Activated naive CD4-positive, alpha-beta T cell treated with Interleukin-2 at 50 U/mL for 16 hours (primary cell): ENCODE data around the gene CBX2.

Source experiments
- DNase-seq: peaks from one replicate; pipeline ENCODE4 v3.0.0-alpha.2; 2020

The CBX2 gene

GRCh38 chr17:79801156-79802038, 23.4 kb downstream of the CBX2 start:
- no peak for DNase-seq

GRCh38 chr17:79802039-79802735, 24.2 kb downstream of the CBX2 start:
- DNase-seq, result no peak

- no peak for DNase-seq
Measured at GRCh38 chr17:79802736-79803420, 24.9 kb downstream of the CBX2 start.

- no peak for DNase-seq
Measured at GRCh38 chr17:79803421-79803996, 25.6 kb downstream of the CBX2 start.

GRCh38 chr17:79803997-79804855, 26.3 kb downstream of the CBX2 start:
- peak; percentile 80 for DNase-seq

- DNase-seq, result no peak
Measured at GRCh38 chr17:79804856-79805696, 27.1 kb downstream of the CBX2 start.

GRCh38 chr17:79806446-79806760, 28.5 kb downstream of the CBX2 start:
- no peak for DNase-seq

GRCh38 chr17:79806863-79807720, 29.1 kb downstream of the CBX2 start:
- no peak for DNase-seq

GRCh38 chr17:79808763-79809529, 31.0 kb downstream of the CBX2 start:
- no peak for DNase-seq

GRCh38 chr17:79809530-79810129, 31.7 kb downstream of the CBX2 start:
- no peak for DNase-seq

GRCh38 chr17:79810130-79811010, 32.4 kb downstream of the CBX2 start:
- DNase-seq, result peak; percentile 80

- DNase-seq, result no peak
Measured at GRCh38 chr17:79811011-79811867, 33.3 kb downstream of the CBX2 start.

GRCh38 chr17:79811868-79812352, 34.0 kb downstream of the CBX2 start:
- no peak for DNase-seq

- no peak for DNase-seq
Measured at GRCh38 chr17:79812353-79813258, 34.7 kb downstream of the CBX2 start.

- DNase-seq, result no peak
Measured at GRCh38 chr17:79813297-79814126, 35.6 kb downstream of the CBX2 start.
